Caco-2 (cell line): Measurements from ENCODE around the gene CARHSP1. TPM values are rescaled to one million over a fixed set of nuclear protein-coding genes. Genes with fewer than 3 reads are reported as not detected.

Experiments used
- BruUV-seq: library from RNA; stranded (reverse); fragments of 400-500 nt; replicated peaks from 2 replicates; lab custom pipeline; 2021; lab: Mats Ljungman, UMichigan
- CTCF ChIA-PET: fragments of 300-600 bp; sonication (Branson Sonifier 250); formaldehyde crosslinking; loops from one replicate; lab custom pipeline; 2022; ENCODE audit warnings: antibody characterized with exemption; lab: Charles Lee
- POLR2A ChIA-PET: fragments of 300-600 bp; sonication (Branson Sonifier 250); formaldehyde crosslinking; loops from one replicate; lab custom pipeline; 2022; ENCODE audit warnings: antibody characterized with exemption; lab: Charles Lee
- DNase-seq, 2 experiments: peaks; one replicate each; pipeline versions ENCODE4 v3.0.0 to v3.0.0-alpha.2; 2020 to 2022
- H3K27me3 ChIP-seq: replicated peaks from 2 replicates; pipeline ENCODE4 v1.6.0; 2011; ENCODE audit warnings: low read length; ENCODE audit not compliant: control insufficient read depth, insufficient read depth
- H3K36me3 ChIP-seq: 2 replicates; pipeline ENCODE4 v1.5.1; 2011; ENCODE audit warnings: low read length; ENCODE audit not compliant: control insufficient read depth, insufficient read depth
- H3K4me1 ChIP-seq: fragments of 250-450 bp; sonication (Bioruptor Pico); 2 replicates; pipeline ENCODE4 v1.5.1; 2020; ENCODE audit warnings: mild to moderate bottlenecking
- H3K4me3 ChIP-seq: 2 replicates; pipeline ENCODE4 v1.5.1; 2011; ENCODE audit warnings: low read depth, mild to moderate bottlenecking, control low read depth, low read length
- H3K9me3 ChIP-seq: fragments of 250-450 bp; sonication (Bioruptor Pico); 2 replicates; pipeline ENCODE4 v1.5.1; 2020; ENCODE audit warnings: mild to moderate bottlenecking, moderate library complexity
- H3K27ac Mint-ChIP-seq: one replicate; pipeline ENCODE4 v1.8.0; 2022; ENCODE audit warnings: mixed read lengths; ENCODE audit not compliant: unreplicated experiment
- H3K27me3 Mint-ChIP-seq: one replicate; pipeline ENCODE4 v1.8.0; 2022; ENCODE audit warnings: mixed read lengths; ENCODE audit not compliant: insufficient read depth, unreplicated experiment
- H3K36me3 Mint-ChIP-seq: one replicate; pipeline ENCODE4 v1.8.0; 2022; ENCODE audit warnings: mild to moderate bottlenecking, mixed read lengths; ENCODE audit not compliant: insufficient read depth, unreplicated experiment
- H3K4me1 Mint-ChIP-seq: one replicate; pipeline ENCODE4 v1.8.0; 2022; ENCODE audit warnings: low read depth, mixed read lengths; ENCODE audit not compliant: unreplicated experiment
- H3K4me3 Mint-ChIP-seq: one replicate; pipeline ENCODE4 v1.8.0; 2022; ENCODE audit warnings: mild to moderate bottlenecking, moderate library complexity, mixed read lengths; ENCODE audit not compliant: unreplicated experiment
- H3K9me3 Mint-ChIP-seq: one replicate; pipeline ENCODE4 v1.8.0; 2022; ENCODE audit warnings: mixed read lengths; ENCODE audit not compliant: unreplicated experiment
- intact Hi-C: fragments of 100-400 bp; cut with micrococcal nuclease; formaldehyde crosslinking; loops from one replicate; pipeline ENCODE4 v1.10.0; 2022; ENCODE audit not compliant: unreplicated experiment
- total RNA-seq: library from RNA; stranded (reverse); gene quantifications from 2 replicates; pipeline ENCODE4 v1.2.3, GENCODE V29; 2022
- TF ChIP-seq, protein P1 (sequence below), 2 experiments: fragments of 200-600 bp in 1 of 2; IDR thresholded peaks; 1 replicate in 1 of 2; 2 replicates in 1 of 2; pipeline versions ENCODE4 v1.5.1 to v1.8.0; 2011 to 2022; ENCODE audit warnings: antibody characterized with exemption in 1 of 2, control low read depth in 1 of 2, inconsistent platforms in 1 of 2, low read depth in 1 of 2, low read length in 1 of 2, mild to moderate bottlenecking in 1 of 2, moderate library complexity in 1 of 2; ENCODE audit not compliant: insufficient read depth in 1 of 2, severe bottlenecking in 1 of 2, unreplicated experiment in 1 of 2

Gene CARHSP1
- total RNA-seq, 1 experiment from 2014 or later: 103 TPM

GRCh38 chr16:8819411-8820034, 49.3 kb downstream of the CARHSP1 start:
- Mint-ChIP-seq H3K9me3 (no peaks in the 10 kb centered on the region), H3K4me3 (no peak overlapping the region), H3K4me1 (no peaks in the 10 kb centered on the region), H3K27ac (no peak overlapping the region), H3K27me3 (no peaks in the 10 kb centered on the region), H3K36me3 (peaks cover 86% of the 10 kb centered on the region)
- ChIA-PET CTCF (no interaction called here), POLR2A (interaction anchor here (0.7 kb wide), 2 partner anchors 11 to 1305 kb away, joined by 3 to 4 read pairs; no protein-coding TSS in a partner anchor)
- Histone ChIP-seq H3K36me3 (no peaks in the 10 kb centered on the region), H3K4me1 (no peaks in the 10 kb centered on the region), H3K27me3 (no peaks in the 10 kb centered on the region), H3K4me3 (no peak overlapping the region), H3K9me3 (no peaks in the 10 kb centered on the region)
- TF ChIP-seq, protein P1, sequence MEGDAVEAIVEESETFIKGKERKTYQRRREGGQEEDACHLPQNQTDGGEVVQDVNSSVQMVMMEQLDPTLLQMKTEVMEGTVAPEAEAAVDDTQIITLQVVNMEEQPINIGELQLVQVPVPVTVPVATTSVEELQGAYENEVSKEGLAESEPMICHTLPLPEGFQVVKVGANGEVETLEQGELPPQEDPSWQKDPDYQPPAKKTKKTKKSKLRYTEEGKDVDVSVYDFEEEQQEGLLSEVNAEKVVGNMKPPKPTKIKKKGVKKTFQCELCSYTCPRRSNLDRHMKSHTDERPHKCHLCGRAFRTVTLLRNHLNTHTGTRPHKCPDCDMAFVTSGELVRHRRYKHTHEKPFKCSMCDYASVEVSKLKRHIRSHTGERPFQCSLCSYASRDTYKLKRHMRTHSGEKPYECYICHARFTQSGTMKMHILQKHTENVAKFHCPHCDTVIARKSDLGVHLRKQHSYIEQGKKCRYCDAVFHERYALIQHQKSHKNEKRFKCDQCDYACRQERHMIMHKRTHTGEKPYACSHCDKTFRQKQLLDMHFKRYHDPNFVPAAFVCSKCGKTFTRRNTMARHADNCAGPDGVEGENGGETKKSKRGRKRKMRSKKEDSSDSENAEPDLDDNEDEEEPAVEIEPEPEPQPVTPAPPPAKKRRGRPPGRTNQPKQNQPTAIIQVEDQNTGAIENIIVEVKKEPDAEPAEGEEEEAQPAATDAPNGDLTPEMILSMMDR (IDR thresholded peaks at IDR 0.05; ENCODE audit: insufficient read depth in 1 of 2, low read depth in 1 of 2, low read length in 1 of 2, severe bottlenecking in 1 of 2, unreplicated experiment in 1 of 2): no peak
- no peak for DNase-seq
- BruUV-seq: no TSS peak
- intact Hi-C loops: no loop called here

GRCh38 chr16:8818504-8819270, 50.1 kb downstream of the CARHSP1 start:
- Mint-ChIP-seq H3K4me1 (no peaks in the 10 kb centered on the region), H3K27me3 (no peaks in the 10 kb centered on the region), H3K4me3 (no peak overlapping the region), H3K27ac (no peak overlapping the region), H3K36me3 (peaks cover 86% of the 10 kb centered on the region), H3K9me3 (no peaks in the 10 kb centered on the region)
- TF ChIP-seq, protein P1 (IDR thresholded peaks at IDR 0.05; ENCODE audit: insufficient read depth in 1 of 2, low read depth in 1 of 2, low read length in 1 of 2, severe bottlenecking in 1 of 2, unreplicated experiment in 1 of 2): no peak
- intact Hi-C loops: no loop called here
- DNase-seq: no peak
- no peaks in the 10 kb centered on the region for H3K36me3 ChIP-seq
- H3K9me3 ChIP-seq: no peaks in the 10 kb centered on the region
- no peaks in the 10 kb centered on the region for H3K27me3 ChIP-seq
- no TSS peak for BruUV-seq
- ChIA-PET POLR2A (no interaction called here), CTCF (no interaction called here)
- H3K4me1 ChIP-seq: no peaks in the 10 kb centered on the region
- H3K4me3 ChIP-seq: no peak overlapping the region

GRCh38 chr16:8816967-8817655, 51.7 kb downstream of the CARHSP1 start:
- TF ChIP-seq, protein P1 (IDR thresholded peaks at IDR 0.05; ENCODE audit: insufficient read depth in 1 of 2, low read depth in 1 of 2, low read length in 1 of 2, severe bottlenecking in 1 of 2, unreplicated experiment in 1 of 2): no peak
- no TSS peak for BruUV-seq
- no peak overlapping the region for H3K4me3 ChIP-seq
- H3K27me3 Mint-ChIP-seq: no peaks in the 10 kb centered on the region
- H3K36me3 Mint-ChIP-seq: peaks cover 91% of the 10 kb centered on the region
- no peak overlapping the region for H3K27ac Mint-ChIP-seq
- no peak overlapping the region for H3K4me3 Mint-ChIP-seq
- H3K4me1 Mint-ChIP-seq: no peaks in the 10 kb centered on the region
- H3K4me1 ChIP-seq: no peaks in the 10 kb centered on the region
- ChIA-PET CTCF (interaction anchor here (0.7 kb wide), 1 partner anchor 35 kb away, joined by 3 read pairs; no protein-coding TSS in a partner anchor), POLR2A (no interaction called here)
- DNase-seq: no peak
- intact Hi-C loops: no loop called here
- H3K36me3 ChIP-seq: no peaks in the 10 kb centered on the region
- H3K9me3 Mint-ChIP-seq: no peaks in the 10 kb centered on the region
- no peaks in the 10 kb centered on the region for H3K27me3 ChIP-seq
- no peaks in the 10 kb centered on the region for H3K9me3 ChIP-seq
